Parathyroid adenoma (tissue), 2 donors: ENCODE data around the gene ARHGAP24.

Source experiments
- H2AFZ ChIP-seq: fragments of 300-600 bp; sonication (generic); one replicate; pipeline ENCODE4 v1.7.0; 2017; ENCODE audit warnings: antibody characterized with exemption, mild to moderate bottlenecking
- H3K27ac ChIP-seq: fragments of 300-600 bp; sonication (generic); one replicate; pipeline ENCODE4 v1.7.0; 2017
- H3K27me3 ChIP-seq: fragments of 300-600 bp; sonication (generic); one replicate; pipeline ENCODE4 v1.7.0; 2017; ENCODE audit warnings: low read length; ENCODE audit not compliant: control insufficient read depth, insufficient read depth
- H3K36me3 ChIP-seq: fragments of 300-600 bp; sonication (generic); one replicate; pipeline ENCODE4 v1.7.0; 2017; ENCODE audit warnings: low read length; ENCODE audit not compliant: control insufficient read depth, insufficient read depth
- H3K4me1 ChIP-seq: fragments of 300-600 bp; sonication (generic); one replicate; pipeline ENCODE4 v1.7.0; 2017; ENCODE audit warnings: control low read depth
- H3K4me2 ChIP-seq: fragments of 300-600 bp; sonication (generic); one replicate; pipeline ENCODE4 v1.7.0; 2017; ENCODE audit warnings: low read length
- H3K4me3 ChIP-seq: fragments of 300-600 bp; sonication (generic); one replicate; pipeline ENCODE4 v1.7.0; 2017; ENCODE audit warnings: low read depth, low read length
- H3K79me2 ChIP-seq: fragments of 300-600 bp; sonication (generic); one replicate; pipeline ENCODE4 v1.7.0; 2017; ENCODE audit warnings: control low read depth
- H3K9ac ChIP-seq: fragments of 300-600 bp; sonication (generic); one replicate; pipeline ENCODE4 v1.7.0; 2017; ENCODE audit warnings: mild to moderate bottlenecking
- H3K9me3 ChIP-seq: fragments of 300-600 bp; sonication (generic); one replicate; pipeline ENCODE4 v1.7.0; 2017; ENCODE audit warnings: low read length; ENCODE audit not compliant: control insufficient read depth
- CTCF ChIP-seq: fragments of 300-600 bp; sonication (generic); IDR thresholded peaks from one replicate; pipeline ENCODE4 v1.7.0; 2017; ENCODE audit warnings: antibody characterized with exemption, mild to moderate bottlenecking
- donor health status: primary hyperparathyroidism.

ARHGAP24 gene

GRCh38 chr4:85867271-85867670 lies 392.3 kb downstream of the ARHGAP24 start:
- no peaks in the 10 kb centered on the region for H3K36me3 ChIP-seq
- H2AFZ ChIP-seq = no peak overlapping the region
- no peak overlapping the region for H3K4me3 ChIP-seq
- no peak overlapping the region for H3K9ac ChIP-seq
- H3K27ac ChIP-seq = no peak overlapping the region
- H3K27me3 ChIP-seq = no peaks in the 10 kb centered on the region
- no peak overlapping the region for H3K4me2 ChIP-seq
- no peaks in the 10 kb centered on the region for H3K79me2 ChIP-seq
- H3K4me1 ChIP-seq = peaks cover 4% of the 10 kb centered on the region
- no peak for TF ChIP-seq CTCF
- no peaks in the 10 kb centered on the region for H3K9me3 ChIP-seq

- Histone ChIP-seq H3K27me3 (no peaks in the 10 kb centered on the region), H3K9ac (no peak overlapping the region), H3K36me3 (no peaks in the 10 kb centered on the region), H3K4me2 (no peak overlapping the region), H2AFZ (no peak overlapping the region), H3K4me1 (peaks cover 4% of the 10 kb centered on the region), H3K27ac (no peak overlapping the region), H3K79me2 (no peaks in the 10 kb centered on the region), H3K9me3 (no peaks in the 10 kb centered on the region), H3K4me3 (no peak overlapping the region)
- TF ChIP-seq CTCF = no peak
Measured at GRCh38 chr4:85869181-85869580, 394.2 kb downstream of the ARHGAP24 start.

GRCh38 chr4:85870298-85871083 lies 395.5 kb downstream of the ARHGAP24 start:
- TF ChIP-seq CTCF = no peak
- Histone ChIP-seq H3K27me3 (no peaks in the 10 kb centered on the region), H3K36me3 (no peaks in the 10 kb centered on the region), H3K27ac (no peak overlapping the region), H3K4me1 (peaks cover 4% of the 10 kb centered on the region), H3K79me2 (no peaks in the 10 kb centered on the region), H2AFZ (no peak overlapping the region), H3K4me3 (no peak overlapping the region), H3K9me3 (no peaks in the 10 kb centered on the region), H3K4me2 (no peak overlapping the region), H3K9ac (no peak overlapping the region)

- Histone ChIP-seq H2AFZ (no peak overlapping the region), H3K4me1 (no peaks in the 10 kb centered on the region), H3K4me3 (no peak overlapping the region), H3K4me2 (no peak overlapping the region), H3K9me3 (no peaks in the 10 kb centered on the region), H3K79me2 (no peaks in the 10 kb centered on the region), H3K27ac (no peak overlapping the region), H3K9ac (no peak overlapping the region), H3K36me3 (no peaks in the 10 kb centered on the region), H3K27me3 (no peaks in the 10 kb centered on the region)
- TF ChIP-seq CTCF = no peak
Measured at GRCh38 chr4:85873566-85873965, 398.6 kb downstream of the ARHGAP24 start.

- Histone ChIP-seq H3K27ac (no peak overlapping the region), H3K9me3 (no peaks in the 10 kb centered on the region), H3K79me2 (no peaks in the 10 kb centered on the region), H2AFZ (no peak overlapping the region), H3K27me3 (no peaks in the 10 kb centered on the region), H3K36me3 (no peaks in the 10 kb centered on the region), H3K9ac (no peak overlapping the region), H3K4me2 (no peak overlapping the region), H3K4me3 (no peak overlapping the region), H3K4me1 (no peaks in the 10 kb centered on the region)
- TF ChIP-seq CTCF = no peak
Measured at GRCh38 chr4:85879518-85879917, 404.6 kb downstream of the ARHGAP24 start.
